ENCODE results near the gene MYH10. TPM values are rescaled to one million over a fixed set of nuclear protein-coding genes. Genes with fewer than 3 reads are reported as not detected.
A peak's percentile ranks its signal among the peaks of the same experiment; 100 is the strongest.

Gene MYH10
- total RNA-seq, 1 donor from 2014 or later: 244 TPM

GRCh38 chr17:8465759-8466158, 164.8 kb downstream of the MYH10 start:
- no peak for DNase-seq (ENCODE audit: low spot score, unreplicated experiment)
- Mint-ChIP-seq H3K9me3 (ENCODE audit: low read depth) (no peaks in the 10 kb centered on the region), H3K36me3 (ENCODE audit: insufficient read depth) (peaks cover 11% of the 10 kb centered on the region), H3K27me3 (no peaks in the 10 kb centered on the region), H3K4me1 (ENCODE audit: low read depth) (peaks cover 2% of the 10 kb centered on the region), H3K27ac (no peak overlapping the region), H3K4me3 (ENCODE audit: low read depth) (no peak overlapping the region)
- no peak for TF ChIP-seq CTCF (IDR thresholded peaks at IDR 0.05; ENCODE audit: unreplicated experiment)

- H3K27ac Mint-ChIP-seq: peak overlapping the region; percentile 65
- no peak for DNase-seq (ENCODE audit: low spot score, unreplicated experiment)
- H3K36me3 Mint-ChIP-seq (ENCODE audit: insufficient read depth): peaks cover 11% of the 10 kb centered on the region
- no peak overlapping the region for H3K4me3 Mint-ChIP-seq (ENCODE audit: low read depth)
- H3K4me1 Mint-ChIP-seq (ENCODE audit: low read depth): peaks cover 2% of the 10 kb centered on the region
- no peaks in the 10 kb centered on the region for H3K9me3 Mint-ChIP-seq (ENCODE audit: low read depth)
- no peak for TF ChIP-seq CTCF (IDR thresholded peaks at IDR 0.05; ENCODE audit: unreplicated experiment)
- no peaks in the 10 kb centered on the region for H3K27me3 Mint-ChIP-seq
Observed at GRCh38 chr17:8465356-8465755, 165.2 kb downstream of the MYH10 start.

- Mint-ChIP-seq H3K36me3 (ENCODE audit: insufficient read depth) (peaks cover 11% of the 10 kb centered on the region), H3K27ac (no peak overlapping the region), H3K27me3 (no peaks in the 10 kb centered on the region), H3K9me3 (ENCODE audit: low read depth) (no peaks in the 10 kb centered on the region), H3K4me3 (ENCODE audit: low read depth) (no peak overlapping the region), H3K4me1 (ENCODE audit: low read depth) (peaks cover 2% of the 10 kb centered on the region)
- no peak for TF ChIP-seq CTCF (IDR thresholded peaks at IDR 0.05; ENCODE audit: unreplicated experiment)
- no peak for DNase-seq (ENCODE audit: low spot score, unreplicated experiment)
Observed at GRCh38 chr17:8464941-8465340, 165.6 kb downstream of the MYH10 start.

GRCh38 chr17:8463099-8463498, 167.4 kb downstream of the MYH10 start:
- no peak overlapping the region for H3K27ac Mint-ChIP-seq

GRCh38 chr17:8462564-8462963, 168.0 kb downstream of the MYH10 start:
- no peak overlapping the region for H3K27ac Mint-ChIP-seq
- no peak overlapping the region for H3K4me3 Mint-ChIP-seq (ENCODE audit: low read depth)
- no peak for TF ChIP-seq CTCF (IDR thresholded peaks at IDR 0.05; ENCODE audit: unreplicated experiment)
- no peaks in the 10 kb centered on the region for H3K9me3 Mint-ChIP-seq (ENCODE audit: low read depth)
- no peak for DNase-seq (ENCODE audit: low spot score, unreplicated experiment)
- peaks cover 2% of the 10 kb centered on the region for H3K4me1 Mint-ChIP-seq (ENCODE audit: low read depth)
- peaks cover 11% of the 10 kb centered on the region for H3K36me3 Mint-ChIP-seq (ENCODE audit: insufficient read depth)
- H3K27me3 Mint-ChIP-seq: no peaks in the 10 kb centered on the region

More at GRCh38 chr17:8463099-8463498, 167.4 kb downstream of the MYH10 start:
- no peak for TF ChIP-seq CTCF (IDR thresholded peaks at IDR 0.05; ENCODE audit: unreplicated experiment)
- no peaks in the 10 kb centered on the region for H3K27me3 Mint-ChIP-seq
- H3K4me1 Mint-ChIP-seq (ENCODE audit: low read depth): peaks cover 2% of the 10 kb centered on the region
- DNase-seq (ENCODE audit: low spot score, unreplicated experiment): no peak
- H3K4me3 Mint-ChIP-seq (ENCODE audit: low read depth): no peak overlapping the region
- H3K9me3 Mint-ChIP-seq (ENCODE audit: low read depth): no peaks in the 10 kb centered on the region
- peaks cover 11% of the 10 kb centered on the region for H3K36me3 Mint-ChIP-seq (ENCODE audit: insufficient read depth)
